Colonic mucosa (tissue), 4 donors: ENCODE measurements around the gene SOX18. TPM values are rescaled to one million over a fixed set of nuclear protein-coding genes. Genes with fewer than 3 reads are reported as not detected.

ENCODE experiments used
- DNase-seq: peaks from one replicate; pipeline ENCODE4 v3.0.0-alpha.2; 2020
- H3K27ac ChIP-seq: fragments of 200-600 bp; one replicate; pipeline ENCODE4 v1.8.0; 2021
- H3K27me3 ChIP-seq: fragments of 200-600 bp; one replicate; pipeline ENCODE4 v1.8.0; 2021
- H3K36me3 ChIP-seq: fragments of 200-600 bp; one replicate; pipeline ENCODE4 v1.8.0; 2021
- H3K4me1 ChIP-seq: fragments of 200-600 bp; one replicate; pipeline ENCODE4 v1.8.0; 2021; ENCODE audit warnings: mild to moderate bottlenecking
- H3K4me3 ChIP-seq: fragments of 200-600 bp; one replicate; pipeline ENCODE4 v1.8.0; 2021
- H3K9ac ChIP-seq, 2 donors: one replicate each; pipeline ENCODE4 v1.7.0; 2013; ENCODE audit warnings: control low read depth in 2 of 2, low read depth in 2 of 2, low read length in 2 of 2
- H3K9me3 ChIP-seq: fragments of 200-600 bp; one replicate; pipeline ENCODE4 v1.8.0; 2021
- CTCF ChIP-seq: fragments of 200-600 bp; IDR thresholded peaks from one replicate; pipeline ENCODE4 v1.8.0; 2022; ENCODE audit warnings: antibody characterized with exemption, mild to moderate bottlenecking
- intact Hi-C: fragments of 100-400 bp; cut with DNase I; formaldehyde crosslinking; loops from one replicate; pipeline ENCODE4 v1.14.1; 2022
- total RNA-seq, 2 donors: library from RNA; stranded (reverse); fragmentation: NEBNext Ultra II Directional in 1 of 2; extraction: Animal tissue kit (Norgen Biotek cat#: 25700) in 1 of 2; gene quantifications; one replicate each; pipeline ENCODE4 v1.2.1, GENCODE V29; 2021
- donor health status: healthy.
- donor health status: DM: no; HTN: no; CAD: no.
- donor health status: DM: no; HTN: no; CAD: no.

Gene SOX18
- total RNA-seq, 2 donors from 2014 or later: 8.4 to 26.8 TPM

- intact Hi-C loops: no loop called here
- peak overlapping the region in 1 of 2 donors; percentile 50 for H3K9ac ChIP-seq
- DNase-seq: no peak
- no peaks in the 10 kb centered on the region for H3K36me3 ChIP-seq
- no peak for TF ChIP-seq CTCF
- H3K9me3 ChIP-seq: no peaks in the 10 kb centered on the region
- H3K27me3 ChIP-seq: peaks cover 43% of the 10 kb centered on the region
- H3K27ac ChIP-seq: no peak overlapping the region
- no peak overlapping the region for H3K4me3 ChIP-seq
- peaks cover 6% of the 10 kb centered on the region for H3K4me1 ChIP-seq
Observed at GRCh38 chr20:64041781-64042053, 7.7 kb downstream of the SOX18 start.

DNA sequence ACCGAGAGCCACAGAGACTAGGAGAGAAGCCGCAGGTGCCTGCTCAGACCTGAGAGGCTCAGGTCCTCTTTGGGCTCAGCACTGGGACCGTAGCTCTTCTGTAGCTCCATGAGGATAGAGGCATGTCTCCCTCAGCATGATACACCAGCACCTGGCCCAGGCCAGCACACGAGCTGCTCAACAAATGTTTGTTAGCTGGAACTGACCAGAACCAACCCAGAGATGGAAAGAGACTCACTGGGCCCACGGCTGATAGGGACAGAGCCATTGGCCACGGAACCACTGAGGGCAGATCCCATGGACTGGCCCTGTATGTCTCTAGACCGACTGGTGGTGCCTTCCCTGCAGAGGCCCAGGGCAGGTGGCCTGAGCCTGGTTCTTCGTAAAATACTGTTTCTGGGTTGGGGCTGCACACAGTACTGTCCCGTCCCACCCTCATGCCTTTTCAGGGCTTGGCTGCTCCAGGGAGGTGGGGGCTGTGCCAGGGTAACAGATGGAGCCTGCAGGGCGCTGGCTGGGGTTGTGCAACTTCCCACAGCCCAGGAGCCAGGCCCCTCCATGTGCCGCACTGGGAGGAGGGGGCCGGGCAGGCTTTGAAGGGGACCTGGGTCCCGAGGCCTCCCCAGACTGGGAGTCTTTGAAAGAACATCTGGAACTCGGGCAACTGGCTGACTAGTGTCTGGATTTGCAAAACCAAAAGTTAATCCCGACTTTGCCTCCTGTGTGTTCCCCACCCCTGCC, 8.2 kb downstream of the SOX18 start:
- no peak for DNase-seq
- peaks cover 6% of the 10 kb centered on the region for H3K4me1 ChIP-seq
- no peaks in the 10 kb centered on the region for H3K9me3 ChIP-seq
- no peak overlapping the region for H3K27ac ChIP-seq
- intact Hi-C loops: no loop called here
- no peaks in the 10 kb centered on the region for H3K36me3 ChIP-seq
- H3K4me3 ChIP-seq: no peak overlapping the region
- no peak overlapping the region for H3K9ac ChIP-seq
- TF ChIP-seq CTCF: no peak
- peaks cover 43% of the 10 kb centered on the region for H3K27me3 ChIP-seq

GRCh38 chr20:64040231-64041039, 9.0 kb downstream of the SOX18 start:
- Histone ChIP-seq H3K27ac (no peak overlapping the region), H3K4me1 (peaks cover 6% of the 10 kb centered on the region)

GRCh38 chr20:64039293-64040160, 9.9 kb downstream of the SOX18 start:
- TF ChIP-seq CTCF: no peak
- Histone ChIP-seq H3K4me1 (peaks cover 6% of the 10 kb centered on the region), H3K27me3 (peaks cover 42% of the 10 kb centered on the region), H3K9ac (peak overlapping the region in 1 of 2 donors; percentile 4), H3K36me3 (no peaks in the 10 kb centered on the region), H3K9me3 (no peaks in the 10 kb centered on the region), H3K4me3 (peak overlapping the region; percentile 53), H3K27ac (no peak overlapping the region)
- DNase-seq: no peak
- intact Hi-C loops: no loop called here

More at GRCh38 chr20:64040231-64041039, 9.0 kb downstream of the SOX18 start:
- Histone ChIP-seq H3K9me3 (no peaks in the 10 kb centered on the region), H3K36me3 (no peaks in the 10 kb centered on the region), H3K27me3 (peaks cover 42% of the 10 kb centered on the region), H3K4me3 (no peak overlapping the region), H3K9ac (peak overlapping the region in 1 of 2 donors; percentile 12)
- intact Hi-C loops: no loop called here
- TF ChIP-seq CTCF: no peak
- DNase-seq: no peak

DNA sequence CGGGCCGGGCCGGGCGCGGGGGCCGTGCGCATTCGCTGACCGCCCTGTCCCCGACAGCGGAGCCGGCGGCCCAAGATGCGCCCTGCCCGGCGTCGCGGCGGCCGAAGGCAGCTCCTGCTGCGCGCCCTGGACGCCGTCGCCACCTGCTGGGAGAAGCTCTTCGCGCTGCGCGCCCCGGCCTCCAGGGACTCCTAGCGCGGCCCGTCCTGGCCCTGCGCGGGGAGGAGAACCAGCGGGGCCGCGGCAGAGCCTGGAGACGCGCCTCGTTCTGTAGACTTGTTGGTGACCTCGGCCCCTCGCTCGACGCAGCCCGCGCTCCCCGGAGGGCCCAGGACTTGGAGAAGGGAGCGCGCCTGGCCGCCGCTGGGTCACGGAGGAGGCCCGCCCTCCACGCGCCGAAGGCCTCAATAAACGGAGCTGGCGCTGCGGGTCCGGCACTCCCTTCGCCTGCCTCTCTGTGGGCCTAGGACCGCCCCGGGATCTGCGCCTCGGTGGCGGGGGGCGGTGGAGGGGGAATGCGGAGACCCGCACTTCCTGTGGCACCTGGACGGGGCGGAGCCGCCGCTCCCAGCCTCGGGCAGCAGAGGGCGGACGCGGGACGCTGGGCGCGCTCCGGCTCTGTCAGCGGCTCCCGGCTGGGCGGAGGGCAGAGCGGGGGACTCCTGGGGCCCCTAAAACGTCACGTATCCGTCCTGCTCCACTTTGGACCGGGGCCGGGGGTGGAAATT, 10.7 kb downstream of the SOX18 start:
- Histone ChIP-seq H3K36me3 (no peaks in the 10 kb centered on the region), H3K27me3 (peaks cover 42% of the 10 kb centered on the region), H3K4me3 (peak overlapping the region; percentile 53), H3K9ac (no peak overlapping the region), H3K9me3 (no peaks in the 10 kb centered on the region), H3K4me1 (peaks cover 6% of the 10 kb centered on the region), H3K27ac (no peak overlapping the region)
- intact Hi-C loops: no loop called here
- peak; percentile 66 for TF ChIP-seq CTCF
- peak; percentile 78 for DNase-seq
